Esophagus squamous epithelium (tissue), 5 donors: Measurements from ENCODE around the gene IPCEF1. TPM values are rescaled to one million over a fixed set of nuclear protein-coding genes. Genes with fewer than 3 reads are reported as not detected.

Source experiments
- DNase-seq: peaks from one replicate; lab custom pipeline; 2025; lab: John Stamatoyannopoulos, UW
- H3K27ac ChIP-seq, 4 donors: fragments of 200-600 bp; sonication (generic); one replicate each; pipeline ENCODE4 v1.5.1; 2016 to 2019; ENCODE audit warnings: mild to moderate bottlenecking in 1 of 4
- H3K27me3 ChIP-seq, 4 donors: fragments of 200-600 bp; sonication (generic); 1 replicate in 3 of 4; 2 replicates in 1 of 4; pipeline versions ENCODE4 v1.5.1 to v1.6.0; 2017 to 2021; ENCODE audit warnings: antibody characterized with exemption in 1 of 4
- H3K36me3 ChIP-seq, 3 donors: fragments of 200-600 bp; sonication (generic); one replicate each; pipeline ENCODE4 v1.5.1; 2016 to 2019
- H3K4me1 ChIP-seq, 3 donors: fragments of 200-600 bp; sonication (generic); one replicate each; pipeline ENCODE4 v1.5.1; 2017 to 2019
- H3K4me3 ChIP-seq, 4 donors: fragments of 200-600 bp; sonication (generic); 1 replicate in 3 of 4; 2 replicates in 1 of 4; pipeline ENCODE4 v1.5.1; 2016 to 2019; ENCODE audit warnings: mild to moderate bottlenecking in 2 of 4, moderate library complexity in 1 of 4
- H3K9me3 ChIP-seq, 3 donors: fragments of 200-600 bp; sonication (generic); one replicate each; pipeline ENCODE4 v1.5.1; 2016 to 2019
- CTCF ChIP-seq, 6 experiments: fragments of 450-650 bp in 4 of 6; fragments of 200-600 bp in 2 of 6; sonication (generic) in 2 of 6; IDR thresholded peaks; one replicate each; pipeline ENCODE4 v1.5.1; 2016 to 2019; ENCODE audit warnings: antibody characterized with exemption in 6 of 6, mild to moderate bottlenecking in 4 of 6, moderate library complexity in 4 of 6
- POLR2A ChIP-seq, 4 donors: fragments of 450-650 bp; IDR thresholded peaks; one replicate each; pipeline ENCODE4 v1.6.1; 2017; ENCODE audit warnings: antibody characterized with exemption in 4 of 4, mild to moderate bottlenecking in 4 of 4, moderate library complexity in 3 of 4
- WGBS, 2 donors: methylation state at CpG; one replicate each; pipeline ENCODE4 v1.1.5; 2018; 5-methylcytosine and 5-hydroxymethylcytosine counted together
- intact Hi-C: fragments of 100-400 bp; cut with DNase I; formaldehyde crosslinking; loops from one replicate; pipeline ENCODE4 v1.15.0; 2022
- total RNA-seq, 4 donors: library from RNA; depleted of rRNA; stranded (reverse); fragments of >200 nt; gene quantifications; one replicate each; pipeline ENCODE4 v1.1.0, GENCODE V29; 2016
- donor health status: DM: yes; HTN: yes; CAD: no.

The IPCEF1 gene
- total RNA-seq, 4 donors from 2014 or later: 1.8 to 8.1 (median 3.5) TPM

GRCh38 chr6:154390034-154390433 is 33.4 kb upstream of the IPCEF1 start:
- intact Hi-C loops: no loop called here
- no peaks in the 10 kb centered on the region for H3K36me3 ChIP-seq
- no peaks in the 10 kb centered on the region for H3K9me3 ChIP-seq
- TF ChIP-seq CTCF (IDR thresholded peaks at IDR 0.05) (no peak), POLR2A (IDR thresholded peaks at IDR 0.05) (no peak)
- H3K27ac ChIP-seq: no peak overlapping the region
- 71 to 74% methylated on average over 1 of the region's 1 CpG for whole genome bisulfite sequencing, 2 donors
- no peak for DNase-seq
- H3K4me3 ChIP-seq: no peak overlapping the region
- H3K4me1 ChIP-seq: peaks cover 0 to 4% (median 0%) of the 10 kb centered on the region in 3 donors
- no peaks in the 10 kb centered on the region for H3K27me3 ChIP-seq

GRCh38 chr6:154388803-154389202 is 32.2 kb upstream of the IPCEF1 start:
- intact Hi-C loops: no loop called here
- WGBS, 2 donors: 94 to 100% methylated on average over 3 of the region's 3 CpGs
- TF ChIP-seq CTCF (IDR thresholded peaks at IDR 0.05) (no peak), POLR2A (IDR thresholded peaks at IDR 0.05) (no peak)
- Histone ChIP-seq H3K9me3 (no peaks in the 10 kb centered on the region), H3K27me3 (no peaks in the 10 kb centered on the region), H3K4me3 (no peak overlapping the region), H3K36me3 (no peaks in the 10 kb centered on the region), H3K27ac (no peak overlapping the region), H3K4me1 (peaks cover 0 to 4% (median 0%) of the 10 kb centered on the region in 3 donors)
- no peak for DNase-seq

GRCh38 chr6:154386848-154387717 is 30.5 kb upstream of the IPCEF1 start:
- DNase-seq: no peak
- TF ChIP-seq CTCF (IDR thresholded peaks at IDR 0.05) (no peak), POLR2A (IDR thresholded peaks at IDR 0.05) (no peak)
- Histone ChIP-seq H3K36me3 (no peaks in the 10 kb centered on the region), H3K4me3 (no peak overlapping the region), H3K27me3 (no peaks in the 10 kb centered on the region), H3K4me1 (peaks cover 0 to 4% (median 0%) of the 10 kb centered on the region in 3 donors), H3K9me3 (no peaks in the 10 kb centered on the region), H3K27ac (no peak overlapping the region)
- WGBS, 2 donors: 71 to 77% methylated on average over 5 of the region's 5 CpGs
- intact Hi-C loops: no loop called here

- no peaks in the 10 kb centered on the region for H3K36me3 ChIP-seq
- TF ChIP-seq CTCF (IDR thresholded peaks at IDR 0.05) (no peak), POLR2A (IDR thresholded peaks at IDR 0.05) (no peak)
- WGBS, 2 donors: 22 to 33% methylated on average over 2 of the region's 2 CpGs
- no peak overlapping the region for H3K27ac ChIP-seq
- intact Hi-C loops: no loop called here
- H3K4me3 ChIP-seq: no peak overlapping the region
- DNase-seq: no peak
- H3K9me3 ChIP-seq: no peaks in the 10 kb centered on the region
- peaks cover 0 to 4% (median 0%) of the 10 kb centered on the region in 3 donors for H3K4me1 ChIP-seq
- no peaks in the 10 kb centered on the region for H3K27me3 ChIP-seq
Observed at GRCh38 chr6:154384191-154384590, 27.6 kb upstream of the IPCEF1 start.

- Histone ChIP-seq H3K27ac (no peak overlapping the region), H3K27me3 (no peaks in the 10 kb centered on the region), H3K36me3 (no peaks in the 10 kb centered on the region), H3K4me3 (no peak overlapping the region), H3K9me3 (no peaks in the 10 kb centered on the region), H3K4me1 (peaks cover 0 to 4% (median 0%) of the 10 kb centered on the region in 3 donors)
- TF ChIP-seq POLR2A (IDR thresholded peaks at IDR 0.05) (no peak), CTCF (IDR thresholded peaks at IDR 0.05) (no peak)
- no peak for DNase-seq
- 92 to 94% methylated on average over 5 to 6 of the region's 6 CpGs for WGBS, 2 donors
- intact Hi-C loops: no loop called here
Observed at GRCh38 chr6:154383273-154383672, 26.7 kb upstream of the IPCEF1 start.
